PC-9 (cell line): Measurements from ENCODE around the gene PXN.
"Not testable (repeated sequence)": the region's sequence is repeated elsewhere in the genome, so short reads cannot be mapped to it uniquely, and the experiment has no call there.

Experiments
- EZH2 ChIP-seq: fragments of 200-600 bp; sonication (generic); IDR thresholded peaks from 2 replicates; pipeline ENCODE4 v1.8.0; 2017; ENCODE audit warnings: antibody characterized with exemption, low read depth
- TF ChIP-seq, protein P1 (sequence below): fragments of 200-600 bp; sonication (generic); conservative IDR thresholded peaks from 2 replicates; pipeline ENCODE4 v1.6.1; 2017; ENCODE audit warnings: mixed run types, antibody characterized with exemption, mild to moderate bottlenecking, moderate library complexity

DNA sequence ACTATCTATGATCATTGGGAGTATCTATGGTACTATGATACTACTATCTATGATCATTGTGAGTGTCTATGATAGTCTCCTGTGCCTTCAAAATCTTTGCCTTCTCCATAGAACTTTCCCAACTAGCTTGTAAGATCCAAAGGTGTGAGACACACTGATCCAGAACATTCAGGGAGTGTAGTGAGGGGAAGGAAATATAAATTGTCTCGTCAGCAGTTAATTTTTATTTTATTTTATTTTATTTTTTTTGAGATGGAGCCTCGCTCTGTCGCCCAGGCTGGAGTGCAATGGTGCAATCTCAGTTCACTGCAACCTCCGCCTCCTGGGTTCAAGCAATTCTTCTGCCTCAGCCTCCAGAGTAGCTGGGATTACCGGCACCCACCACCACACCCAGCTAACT is 58.7 kb downstream of the PXN start:
- TF ChIP-seq, protein P1, sequence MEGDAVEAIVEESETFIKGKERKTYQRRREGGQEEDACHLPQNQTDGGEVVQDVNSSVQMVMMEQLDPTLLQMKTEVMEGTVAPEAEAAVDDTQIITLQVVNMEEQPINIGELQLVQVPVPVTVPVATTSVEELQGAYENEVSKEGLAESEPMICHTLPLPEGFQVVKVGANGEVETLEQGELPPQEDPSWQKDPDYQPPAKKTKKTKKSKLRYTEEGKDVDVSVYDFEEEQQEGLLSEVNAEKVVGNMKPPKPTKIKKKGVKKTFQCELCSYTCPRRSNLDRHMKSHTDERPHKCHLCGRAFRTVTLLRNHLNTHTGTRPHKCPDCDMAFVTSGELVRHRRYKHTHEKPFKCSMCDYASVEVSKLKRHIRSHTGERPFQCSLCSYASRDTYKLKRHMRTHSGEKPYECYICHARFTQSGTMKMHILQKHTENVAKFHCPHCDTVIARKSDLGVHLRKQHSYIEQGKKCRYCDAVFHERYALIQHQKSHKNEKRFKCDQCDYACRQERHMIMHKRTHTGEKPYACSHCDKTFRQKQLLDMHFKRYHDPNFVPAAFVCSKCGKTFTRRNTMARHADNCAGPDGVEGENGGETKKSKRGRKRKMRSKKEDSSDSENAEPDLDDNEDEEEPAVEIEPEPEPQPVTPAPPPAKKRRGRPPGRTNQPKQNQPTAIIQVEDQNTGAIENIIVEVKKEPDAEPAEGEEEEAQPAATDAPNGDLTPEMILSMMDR, result not testable (repeated sequence)
- TF ChIP-seq EZH2, result not testable (repeated sequence)
